Caco-2 (cell line): ENCODE measurements around the gene ISG20L2. TPM values are rescaled to one million over a fixed set of nuclear protein-coding genes. Genes with fewer than 3 reads are reported as not detected.

Experiments
- BruUV-seq: library from RNA; stranded (reverse); fragments of 400-500 nt; replicated peaks from 2 replicates; lab custom pipeline; 2021; lab: Mats Ljungman, UMichigan
- CTCF ChIA-PET: fragments of 300-600 bp; sonication (Branson Sonifier 250); formaldehyde crosslinking; loops from one replicate; lab custom pipeline; 2022; ENCODE audit warnings: antibody characterized with exemption; lab: Charles Lee
- POLR2A ChIA-PET: fragments of 300-600 bp; sonication (Branson Sonifier 250); formaldehyde crosslinking; loops from one replicate; lab custom pipeline; 2022; ENCODE audit warnings: antibody characterized with exemption; lab: Charles Lee
- DNase-seq, 2 experiments: peaks; one replicate each; pipeline versions ENCODE4 v3.0.0 to v3.0.0-alpha.2; 2020 to 2022
- H3K27me3 ChIP-seq: replicated peaks from 2 replicates; pipeline ENCODE4 v1.6.0; 2011; ENCODE audit warnings: low read length; ENCODE audit not compliant: control insufficient read depth, insufficient read depth
- H3K36me3 ChIP-seq: 2 replicates; pipeline ENCODE4 v1.5.1; 2011; ENCODE audit warnings: low read length; ENCODE audit not compliant: control insufficient read depth, insufficient read depth
- H3K4me1 ChIP-seq: fragments of 250-450 bp; sonication (Bioruptor Pico); 2 replicates; pipeline ENCODE4 v1.5.1; 2020; ENCODE audit warnings: mild to moderate bottlenecking
- H3K4me3 ChIP-seq: 2 replicates; pipeline ENCODE4 v1.5.1; 2011; ENCODE audit warnings: low read depth, mild to moderate bottlenecking, control low read depth, low read length
- H3K9me3 ChIP-seq: fragments of 250-450 bp; sonication (Bioruptor Pico); 2 replicates; pipeline ENCODE4 v1.5.1; 2020; ENCODE audit warnings: mild to moderate bottlenecking, moderate library complexity
- H3K27ac Mint-ChIP-seq: one replicate; pipeline ENCODE4 v1.8.0; 2022; ENCODE audit warnings: mixed read lengths; ENCODE audit not compliant: unreplicated experiment
- H3K27me3 Mint-ChIP-seq: one replicate; pipeline ENCODE4 v1.8.0; 2022; ENCODE audit warnings: mixed read lengths; ENCODE audit not compliant: insufficient read depth, unreplicated experiment
- H3K36me3 Mint-ChIP-seq: one replicate; pipeline ENCODE4 v1.8.0; 2022; ENCODE audit warnings: mild to moderate bottlenecking, mixed read lengths; ENCODE audit not compliant: insufficient read depth, unreplicated experiment
- H3K4me1 Mint-ChIP-seq: one replicate; pipeline ENCODE4 v1.8.0; 2022; ENCODE audit warnings: low read depth, mixed read lengths; ENCODE audit not compliant: unreplicated experiment
- H3K4me3 Mint-ChIP-seq: one replicate; pipeline ENCODE4 v1.8.0; 2022; ENCODE audit warnings: mild to moderate bottlenecking, moderate library complexity, mixed read lengths; ENCODE audit not compliant: unreplicated experiment
- H3K9me3 Mint-ChIP-seq: one replicate; pipeline ENCODE4 v1.8.0; 2022; ENCODE audit warnings: mixed read lengths; ENCODE audit not compliant: unreplicated experiment
- CTCF ChIP-seq, 2 experiments: fragments of 200-600 bp in 1 of 2; IDR thresholded peaks; 1 replicate in 1 of 2; 2 replicates in 1 of 2; pipeline versions ENCODE4 v1.5.1 to v1.8.0; 2011 to 2022; ENCODE audit warnings: antibody characterized with exemption in 1 of 2, control low read depth in 1 of 2, inconsistent platforms in 1 of 2, low read depth in 1 of 2, low read length in 1 of 2, mild to moderate bottlenecking in 1 of 2, moderate library complexity in 1 of 2; ENCODE audit not compliant: insufficient read depth in 1 of 2, severe bottlenecking in 1 of 2, unreplicated experiment in 1 of 2
- intact Hi-C: fragments of 100-400 bp; cut with micrococcal nuclease; formaldehyde crosslinking; loops from one replicate; pipeline ENCODE4 v1.10.0; 2022; ENCODE audit not compliant: unreplicated experiment
- total RNA-seq: library from RNA; stranded (reverse); gene quantifications from 2 replicates; pipeline ENCODE4 v1.2.3, GENCODE V29; 2022

Gene ISG20L2
- total RNA-seq, 1 experiment from 2014 or later, result 42.3 TPM

DNA sequence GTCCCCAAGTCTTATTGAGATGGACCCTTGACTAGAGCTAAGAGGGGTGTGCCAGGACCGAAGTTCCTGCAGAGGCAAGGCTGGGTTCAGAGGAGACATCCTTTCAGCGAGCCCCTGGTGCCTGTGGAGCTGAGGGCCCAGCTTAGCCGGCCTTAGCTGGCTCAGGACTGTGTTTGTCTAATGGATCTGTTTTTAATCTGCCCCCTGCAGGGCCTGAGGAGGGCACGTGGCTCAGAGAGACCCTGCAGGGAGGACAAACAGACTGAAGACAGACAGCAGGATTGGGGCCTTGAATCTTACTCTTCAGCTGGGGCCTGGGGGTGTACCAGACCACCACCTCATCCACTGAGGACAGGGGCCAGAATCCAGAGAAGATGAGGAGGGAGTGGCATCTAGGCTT, 24.8 kb downstream of the ISG20L2 start:
- no peak for TF ChIP-seq CTCF (IDR thresholded peaks at IDR 0.05; ENCODE audit: insufficient read depth in 1 of 2, low read depth in 1 of 2, low read length in 1 of 2, severe bottlenecking in 1 of 2, unreplicated experiment in 1 of 2)
- H3K27me3 ChIP-seq, result no peaks in the 10 kb centered on the region
- intact Hi-C loops, result no loop called here
- H3K9me3 ChIP-seq, result no peaks in the 10 kb centered on the region
- ChIA-PET POLR2A (no interaction called here), CTCF (interaction anchor here (7.3 kb wide), 1 partner anchor 14 kb away, joined by 190 read pairs; no protein-coding TSS in a partner anchor)
- Mint-ChIP-seq H3K27me3 (no peaks in the 10 kb centered on the region), H3K4me3 (peak overlapping the region; percentile 90), H3K4me1 (peaks cover 16% of the 10 kb centered on the region), H3K27ac (no peak overlapping the region), H3K9me3 (no peaks in the 10 kb centered on the region), H3K36me3 (peaks cover 13% of the 10 kb centered on the region)
- H3K4me3 ChIP-seq, result no peak overlapping the region
- peaks cover 7% of the 10 kb centered on the region for H3K4me1 ChIP-seq
- no TSS peak for BruUV-seq
- DNase-seq, result no peak
- H3K36me3 ChIP-seq, result peaks cover 1% of the 10 kb centered on the region

- H3K9me3 ChIP-seq, result no peaks in the 10 kb centered on the region
- Mint-ChIP-seq H3K4me3 (no peak overlapping the region), H3K27ac (no peak overlapping the region), H3K27me3 (no peaks in the 10 kb centered on the region), H3K4me1 (peaks cover 16% of the 10 kb centered on the region), H3K9me3 (no peaks in the 10 kb centered on the region), H3K36me3 (peaks cover 17% of the 10 kb centered on the region)
- no peak for TF ChIP-seq CTCF (IDR thresholded peaks at IDR 0.05; ENCODE audit: insufficient read depth in 1 of 2, low read depth in 1 of 2, low read length in 1 of 2, severe bottlenecking in 1 of 2, unreplicated experiment in 1 of 2)
- BruUV-seq, result no TSS peak
- no peaks in the 10 kb centered on the region for H3K27me3 ChIP-seq
- H3K4me1 ChIP-seq, result peaks cover 7% of the 10 kb centered on the region
- ChIA-PET POLR2A (no interaction called here), CTCF (interaction anchor here (0.7 to 7.3 kb wide), 3 partner anchors 10 to 27 kb away, joined by 4 to 190 read pairs (median 4); partner anchors contain the start of gene NES)
- no peak for DNase-seq
- H3K36me3 ChIP-seq, result peaks cover 1% of the 10 kb centered on the region
- intact Hi-C loops, result no loop called here
- H3K4me3 ChIP-seq, result no peak overlapping the region
Observed at GRCh38 chr1:156703336-156703735, 25.2 kb downstream of the ISG20L2 start.

DNA sequence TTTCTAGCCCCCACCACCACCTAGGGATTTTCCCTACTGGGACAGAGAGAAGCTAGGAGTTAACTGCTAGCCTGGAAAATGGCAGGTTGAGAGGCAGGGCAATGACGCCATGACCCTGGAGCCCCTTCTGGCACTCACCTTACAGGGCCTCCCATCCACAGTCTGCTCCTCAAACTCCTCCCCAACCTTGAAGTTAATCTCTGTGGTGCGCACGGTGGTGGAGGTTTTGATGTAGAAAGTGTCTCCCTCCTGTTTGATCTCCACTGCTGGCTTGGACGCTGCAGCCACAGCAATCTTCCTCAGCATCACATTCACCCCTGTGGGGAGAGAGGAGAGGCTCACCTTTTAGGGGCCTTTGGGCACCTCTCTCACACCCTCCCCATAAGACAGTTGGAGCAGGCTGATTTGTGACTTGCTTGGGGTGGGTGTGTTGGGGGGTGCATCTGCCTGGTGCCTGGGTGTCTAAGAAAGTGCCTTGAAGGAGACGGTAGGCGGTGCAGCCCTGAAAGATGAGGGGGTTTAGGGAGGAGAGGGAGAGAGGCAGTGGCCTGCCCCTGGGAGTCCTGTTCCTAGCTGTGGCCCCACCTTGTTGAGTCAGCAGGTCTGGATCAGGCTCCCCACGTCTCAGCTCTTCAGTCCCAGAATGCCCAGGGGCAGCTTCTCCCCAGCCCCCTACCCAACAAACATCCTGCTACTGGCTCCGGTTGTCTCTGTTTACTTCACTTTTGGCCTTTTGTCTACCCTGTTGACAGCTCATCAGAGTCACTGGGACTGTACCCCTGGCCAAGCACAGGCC, 27.6 kb downstream of the ISG20L2 start:
- Histone ChIP-seq H3K36me3 (peaks cover 1% of the 10 kb centered on the region), H3K4me3 (no peak overlapping the region), H3K27me3 (no peaks in the 10 kb centered on the region), H3K4me1 (peaks cover 7% of the 10 kb centered on the region), H3K9me3 (no peaks in the 10 kb centered on the region)
- Mint-ChIP-seq H3K27me3 (no peaks in the 10 kb centered on the region), H3K27ac (no peak overlapping the region), H3K4me3 (no peak overlapping the region), H3K4me1 (peaks cover 8% of the 10 kb centered on the region), H3K36me3 (peaks cover 9% of the 10 kb centered on the region), H3K9me3 (no peaks in the 10 kb centered on the region)
- POLR2A ChIA-PET, result interaction anchor here (0.6 kb wide), 1 partner anchor 87 kb away, joined by 4 read pairs; no protein-coding TSS in a partner anchor
- no peak for TF ChIP-seq CTCF (IDR thresholded peaks at IDR 0.05; ENCODE audit: insufficient read depth in 1 of 2, low read depth in 1 of 2, low read length in 1 of 2, severe bottlenecking in 1 of 2, unreplicated experiment in 1 of 2)
- no peak for DNase-seq
- intact Hi-C loops, result no loop called here
- BruUV-seq, result no TSS peak
- CTCF ChIA-PET, result interaction anchor here (0.6 to 7.3 kb wide), 5 partner anchors 9 to 74 kb away, joined by 3 to 190 read pairs (median 5); no protein-coding TSS in a partner anchor
